ENCODE data around the gene SORCS1.

DNA sequence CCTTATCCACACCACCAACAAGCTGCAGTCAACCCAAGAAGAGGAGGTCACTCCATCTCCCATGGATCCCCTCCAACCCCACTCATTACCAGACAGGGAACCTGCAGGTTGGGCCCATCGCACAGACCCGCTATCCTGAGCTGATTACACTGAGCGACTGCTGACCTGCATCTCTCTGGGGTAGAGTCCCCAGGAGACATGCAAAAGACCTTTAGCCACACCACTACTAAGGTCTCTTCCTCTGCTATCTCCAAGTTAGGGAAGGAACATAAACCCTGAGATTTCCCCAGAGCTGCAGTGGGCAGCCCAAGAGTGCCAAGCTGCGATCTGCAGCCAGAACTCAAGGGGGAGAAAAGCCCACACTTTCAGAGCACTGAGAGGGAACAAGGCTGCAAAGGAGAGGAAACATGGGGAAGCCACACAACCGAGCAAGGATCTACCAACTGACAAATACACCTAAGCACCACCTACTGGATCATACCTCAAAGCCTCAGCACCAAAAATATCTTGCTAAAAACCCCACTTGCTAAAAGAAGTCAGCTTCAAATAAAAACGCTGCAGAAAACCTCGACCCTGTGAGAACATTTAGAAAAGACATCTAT is 298.2 kb downstream of the SORCS1 start:
- TF ChIP-seq POLR2AphosphoS5 (IDR thresholded peaks at IDR 0.05; ENCODE audit: borderline replicate concordance, low read depth, low read length) (no peak), FOXP2 (optimal IDR thresholded peaks at IDR 0.05; ENCODE audit: control extremely low read depth, extremely low read length, insufficient read depth) (no peak)
